T-helper 1 cell (primary cell): ENCODE measurements around the gene PRKAG3.

ENCODE experiments used
- DNase-seq, 5 donors: peaks; one replicate each; pipeline ENCODE4 v3.0.0-alpha.2; 2012 to 2020
- total RNA-seq, 4 donors: gene quantifications; one replicate each; lab custom pipeline; 2026; lab: John Stamatoyannopoulos, UW

Gene PRKAG3
- 0 reads per million in 4 donors for total RNA-seq

GRCh38 chr2:218831378-218831990, at the start of gene PRKAG3:
TSS of gene PRKAG3 (minus strand) at chr2:218831803.
- no peak for DNase-seq

- no peak for DNase-seq
These were observed 49.4 kb upstream of the PRKAG3 start for GRCh38 chr2:218880859-218881594.

- DNase-seq = peak; percentile 55 to 87 (median 84)
These were observed 48.7 kb upstream of the PRKAG3 start, which contains the start of gene WNT10A for GRCh38 chr2:218880102-218880858. TSS of gene WNT10A (plus strand) at chr2:218880852. CDS start at chr2:218880996, 144 bp downstream.

- DNase-seq = no peak
These were observed 48.1 kb upstream of the PRKAG3 start for GRCh38 chr2:218879776-218880101.

GRCh38 chr2:218878926-218879761, 47.5 kb upstream of the PRKAG3 start:
- DNase-seq = no peak

- DNase-seq = no peak
These were observed 46.9 kb upstream of the PRKAG3 start for GRCh38 chr2:218878486-218878885.

- no peak for DNase-seq
These were observed 46.3 kb upstream of the PRKAG3 start for GRCh38 chr2:218877891-218878290.

GRCh38 chr2:218877331-218877730, 45.7 kb upstream of the PRKAG3 start:
- DNase-seq = no peak

GRCh38 chr2:218876562-218877219, 45.1 kb upstream of the PRKAG3 start:
- DNase-seq = peak in 4 of 5 donors; percentile 49 to 70 (median 58)

GRCh38 chr2:218875692-218876246, 44.2 kb upstream of the PRKAG3 start:
- no peak for DNase-seq

GRCh38 chr2:218873359-218874194, 42.0 kb upstream of the PRKAG3 start:
- no peak for DNase-seq

- DNase-seq = no peak
These were observed 41.2 kb upstream of the PRKAG3 start for GRCh38 chr2:218872645-218873358.

- DNase-seq = no peak
These were observed 40.0 kb upstream of the PRKAG3 start for GRCh38 chr2:218871345-218872302.

- DNase-seq = no peak
These were observed 39.4 kb upstream of the PRKAG3 start for GRCh38 chr2:218870984-218871344.

GRCh38 chr2:218869064-218869463, 37.5 kb upstream of the PRKAG3 start:
- DNase-seq = no peak

GRCh38 chr2:218867900-218868299, 36.3 kb upstream of the PRKAG3 start:
- DNase-seq = no peak

- no peak for DNase-seq
These were observed 34.4 kb upstream of the PRKAG3 start for GRCh38 chr2:218865999-218866398.

- no peak for DNase-seq
These were observed 33.8 kb upstream of the PRKAG3 start for GRCh38 chr2:218865396-218865795.

- no peak for DNase-seq
These were observed 31.5 kb upstream of the PRKAG3 start for GRCh38 chr2:218863021-218863520.
